HG02885 (cell line): ENCODE results near the gene LHX3.

Experiments
- ATAC-seq: cut with Tn5 transposase; IDR thresholded peaks from one replicate; pipeline ENCODE4 v1.9.1; 2021; ENCODE audit warnings: mild to moderate bottlenecking; ENCODE audit not compliant: unreplicated experiment, poor library complexity

LHX3 gene

DNA sequence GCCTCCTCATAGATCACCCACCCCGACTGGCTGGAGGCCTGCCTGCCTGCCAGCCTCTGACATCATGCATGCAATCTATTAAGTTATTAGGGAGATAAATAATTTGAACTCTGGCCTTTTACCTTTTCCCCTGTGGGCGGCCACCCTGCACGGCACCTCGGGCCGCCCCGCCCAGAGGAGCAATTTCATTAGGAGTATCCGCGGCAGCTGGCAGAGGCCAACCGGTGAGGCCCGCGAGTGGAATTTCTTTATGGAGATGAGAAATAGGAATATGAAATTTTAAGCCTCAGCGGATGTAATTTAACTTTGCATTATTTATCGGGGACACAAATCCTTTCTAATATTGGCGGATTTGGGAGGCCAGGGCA, 22.5 kb downstream of the LHX3 start:
- ATAC-seq: no peak

DNA sequence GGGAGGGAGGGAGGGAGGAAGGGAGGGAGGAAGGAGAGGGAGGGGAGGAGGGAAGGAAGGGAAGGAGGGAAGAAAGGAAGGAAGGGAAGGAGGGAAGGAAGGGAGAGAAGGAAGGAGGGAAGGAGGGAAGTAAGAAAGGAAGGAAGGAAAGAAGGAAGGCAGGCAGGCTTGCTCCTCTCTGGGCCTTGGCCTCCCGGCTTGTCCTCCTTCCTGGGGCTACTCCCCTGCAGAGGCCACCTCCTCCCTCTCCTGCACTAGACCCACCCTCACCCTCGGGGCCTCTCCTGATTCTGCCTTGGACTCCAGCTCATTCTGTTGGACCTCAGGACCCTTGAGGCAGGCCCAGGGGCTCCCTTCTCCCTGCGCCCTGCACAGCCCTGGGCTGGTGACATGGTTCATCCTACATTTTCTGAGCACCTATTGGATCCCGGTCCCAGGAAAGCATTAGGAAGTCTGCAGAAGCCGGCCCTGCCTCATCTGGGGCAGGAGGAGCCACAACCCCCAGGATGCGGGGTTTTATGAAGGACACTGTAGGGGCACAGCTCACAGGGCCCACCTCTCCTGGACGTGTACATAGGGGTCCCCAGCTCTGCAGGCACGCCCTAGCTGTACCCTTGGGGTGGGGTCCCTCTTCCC, 23.0 kb downstream of the LHX3 start:
- ATAC-seq: no peak

DNA sequence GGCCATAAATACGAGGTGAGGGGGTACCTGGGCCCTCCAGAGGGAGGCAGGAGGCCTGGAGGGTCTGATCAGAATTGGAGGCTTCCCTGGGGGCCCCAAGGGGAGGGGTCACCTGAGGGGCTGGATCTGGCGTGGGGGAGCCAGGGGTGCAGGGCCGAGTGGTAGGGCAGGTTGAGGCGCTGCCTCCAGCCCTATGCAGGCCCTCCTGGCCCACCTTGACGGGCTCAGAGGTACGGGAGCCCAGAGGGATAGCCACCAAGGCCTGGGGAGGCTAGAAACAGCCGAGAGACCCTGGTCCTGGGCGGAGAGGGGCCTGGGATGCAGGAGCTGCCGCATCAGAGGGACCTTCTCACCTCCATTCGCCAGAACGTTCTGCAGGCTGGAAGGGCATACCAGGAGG, 24.3 kb downstream of the LHX3 start:
- ATAC-seq: no peak

DNA sequence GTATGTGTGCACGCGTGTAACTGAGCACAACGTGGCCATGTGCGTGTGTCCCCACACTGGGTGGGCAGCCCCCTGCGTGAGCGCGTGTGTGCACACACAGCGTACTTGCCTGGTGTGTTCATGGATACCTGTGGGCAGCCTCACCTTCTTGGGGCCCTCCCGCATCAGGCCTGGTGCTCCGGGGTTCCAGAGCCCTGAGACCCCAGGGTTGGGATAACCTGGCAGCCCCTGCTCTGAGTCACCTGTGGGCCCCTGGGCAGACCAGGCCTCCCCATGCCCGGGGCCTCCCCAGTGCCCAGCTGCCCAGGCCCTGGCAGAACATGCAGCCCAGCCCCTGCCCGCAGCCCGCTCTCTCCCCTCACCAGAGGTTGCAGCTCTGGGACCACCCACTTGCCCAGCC, 25.2 kb downstream of the LHX3 start:
- ATAC-seq: no peak

DNA sequence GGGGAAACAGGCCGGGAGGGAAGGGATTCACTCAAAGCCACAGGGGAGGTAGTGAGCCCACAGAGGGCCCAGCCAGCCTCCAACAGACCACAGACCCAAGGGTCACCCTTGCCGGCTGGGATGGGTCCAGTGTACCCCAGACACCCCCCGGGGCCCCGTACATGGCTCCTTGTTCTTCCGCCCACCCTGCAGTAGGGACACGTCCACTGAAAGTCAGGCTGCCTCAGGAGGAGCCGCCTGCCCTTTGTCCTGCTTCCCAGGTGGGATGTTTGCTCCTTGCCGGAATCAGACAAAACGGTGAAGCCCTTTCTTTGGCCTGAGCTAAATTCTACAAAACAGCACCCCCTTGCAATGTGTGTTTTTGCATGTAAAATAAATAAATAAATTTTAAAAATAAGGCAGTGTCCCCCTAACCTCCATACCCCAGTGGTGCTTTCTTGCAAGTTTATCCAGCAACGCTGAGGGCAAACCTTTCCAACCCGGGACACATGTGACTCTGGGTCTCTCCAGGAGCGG, 25.8 kb downstream of the LHX3 start:
- no peak for ATAC-seq

DNA sequence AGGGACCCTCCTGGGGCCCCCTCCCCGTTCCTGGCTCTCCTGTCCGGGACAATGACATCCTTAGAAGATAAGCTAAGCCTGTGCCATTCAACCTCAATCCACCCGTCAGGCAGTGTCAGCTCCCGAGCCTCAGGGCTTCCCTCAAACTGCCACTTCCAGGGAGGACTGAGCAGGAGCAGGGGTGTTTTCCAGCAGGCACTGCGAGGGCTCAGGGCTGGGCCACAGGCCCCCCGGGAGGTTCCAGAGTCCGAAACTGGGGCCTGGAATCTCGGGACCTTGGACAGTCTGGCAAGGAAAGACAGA, 26.2 kb downstream of the LHX3 start:
- no peak for ATAC-seq

DNA sequence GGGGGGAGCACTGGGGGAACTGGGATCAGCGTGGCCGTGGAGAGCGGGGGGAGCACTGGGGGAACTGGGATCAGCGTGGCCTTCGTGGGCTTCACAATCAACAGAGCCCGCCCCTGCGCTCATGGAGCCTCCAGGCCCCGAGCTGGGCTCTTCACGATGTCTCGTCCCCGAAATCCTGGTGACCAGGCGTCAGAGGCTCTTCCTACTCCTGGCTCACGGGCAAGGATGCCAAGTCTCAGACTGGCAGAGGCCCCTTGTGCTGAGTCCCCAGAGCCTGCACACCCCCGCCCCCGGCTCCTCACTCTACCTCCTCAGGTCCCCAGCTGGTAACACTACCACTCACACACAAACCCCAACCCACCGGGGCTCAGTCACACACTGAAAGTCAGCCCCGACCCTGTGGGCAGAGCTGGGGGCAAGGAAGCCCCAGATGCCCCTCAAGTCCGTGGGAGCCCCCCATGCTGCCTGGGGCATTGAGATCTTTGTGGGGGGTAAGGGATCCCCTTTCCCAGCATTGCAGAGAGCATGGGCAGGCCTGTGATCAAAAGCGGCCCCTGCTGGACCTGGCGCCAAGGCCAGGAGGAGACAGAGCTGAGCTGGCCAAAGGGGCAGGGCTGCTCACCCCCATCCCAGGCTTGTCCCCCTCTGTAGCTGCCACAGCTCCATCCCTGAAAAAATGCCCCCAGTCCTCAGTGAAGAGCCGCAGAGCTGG, 26.7 kb downstream of the LHX3 start:
- no peak for ATAC-seq

DNA sequence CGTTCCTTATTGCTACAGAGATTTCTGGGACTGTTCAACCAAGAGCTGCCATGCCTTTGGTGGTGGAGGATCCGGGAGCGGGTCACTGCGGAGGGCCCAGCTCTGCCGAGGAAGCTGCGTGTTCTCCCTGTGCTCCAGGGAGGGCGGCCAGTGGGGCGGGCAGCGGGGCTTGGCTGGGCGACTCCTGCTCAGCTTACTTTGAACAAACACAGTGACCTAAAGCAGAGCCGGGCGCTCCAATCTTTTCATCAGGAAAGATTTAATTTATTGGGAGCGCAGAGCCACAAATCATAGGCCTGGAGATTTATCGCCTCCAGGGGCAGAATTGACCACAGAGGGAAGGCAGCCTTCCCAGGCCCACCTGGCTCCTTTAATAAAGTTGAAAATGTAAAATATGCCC, 27.7 kb downstream of the LHX3 start:
- ATAC-seq: no peak

DNA sequence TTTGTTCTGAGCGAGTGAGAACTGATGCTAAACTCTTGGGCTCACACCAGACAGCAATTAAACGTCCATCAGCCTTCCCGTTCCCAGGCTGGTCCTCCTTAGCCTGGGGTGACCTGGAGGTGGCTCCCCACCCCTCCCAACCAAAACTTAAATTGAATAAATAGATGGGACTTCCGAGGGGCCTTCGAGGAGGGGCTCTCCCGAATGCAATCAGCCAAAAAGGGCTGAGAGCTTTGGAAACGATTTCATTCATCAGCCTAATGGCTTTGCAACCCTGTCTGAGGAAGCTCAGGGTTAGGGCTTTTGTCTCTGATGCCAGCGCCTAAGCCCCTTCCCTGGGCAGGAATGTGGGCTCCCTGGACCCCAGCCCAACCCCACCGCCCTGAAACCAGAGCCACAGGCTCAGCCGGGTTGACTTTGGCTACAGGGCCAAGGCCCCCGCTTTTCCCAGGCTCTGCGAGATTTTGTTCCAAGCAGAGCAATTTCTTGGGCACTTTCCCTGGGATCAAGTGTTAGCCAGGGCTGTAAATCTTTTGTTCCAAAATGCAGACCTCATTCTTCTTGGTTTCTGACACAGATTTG, 29.2 kb downstream of the LHX3 start:
- ATAC-seq: no peak

DNA sequence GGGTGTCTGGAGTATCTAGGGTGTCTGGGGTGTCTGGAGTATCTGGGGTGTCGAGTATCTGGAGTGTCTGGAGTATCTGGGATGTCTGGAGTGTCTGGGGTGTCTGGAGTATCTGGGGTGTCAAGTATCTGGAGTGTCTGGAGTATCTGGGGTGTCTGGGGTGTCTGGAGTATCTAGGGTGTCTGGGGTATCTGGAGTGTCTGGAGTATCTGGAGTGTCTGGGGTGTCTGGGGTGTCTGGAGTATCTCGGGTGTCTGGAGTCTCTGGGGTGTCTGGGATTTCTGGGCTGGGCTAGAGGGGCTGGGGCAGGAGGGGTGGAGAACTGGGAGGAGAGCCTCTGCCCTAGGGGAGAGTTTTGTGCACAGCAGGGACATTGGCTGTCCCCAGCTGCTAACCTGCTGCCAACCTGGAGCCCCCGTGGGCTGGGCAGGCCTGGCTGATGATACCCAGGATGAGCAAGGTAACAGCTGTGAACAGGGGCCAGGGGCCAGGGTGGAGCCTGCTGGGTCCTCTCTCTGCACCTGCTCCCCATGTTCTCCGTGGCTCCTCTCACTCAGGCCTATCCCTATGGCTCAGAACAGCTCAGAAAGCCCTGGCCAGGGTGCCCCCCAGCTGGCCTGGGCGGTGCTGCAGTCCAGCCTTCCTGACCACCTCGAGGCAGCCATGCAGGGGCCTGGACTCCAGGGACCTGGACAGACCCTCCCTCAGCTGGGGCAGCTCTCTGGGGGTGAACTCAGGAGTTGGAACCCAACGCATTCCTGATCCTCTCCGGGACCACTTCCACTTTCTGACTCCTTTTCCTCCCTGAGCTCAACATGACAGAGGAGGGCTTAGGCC, 29.9 kb downstream of the LHX3 start:
- no peak for ATAC-seq

DNA sequence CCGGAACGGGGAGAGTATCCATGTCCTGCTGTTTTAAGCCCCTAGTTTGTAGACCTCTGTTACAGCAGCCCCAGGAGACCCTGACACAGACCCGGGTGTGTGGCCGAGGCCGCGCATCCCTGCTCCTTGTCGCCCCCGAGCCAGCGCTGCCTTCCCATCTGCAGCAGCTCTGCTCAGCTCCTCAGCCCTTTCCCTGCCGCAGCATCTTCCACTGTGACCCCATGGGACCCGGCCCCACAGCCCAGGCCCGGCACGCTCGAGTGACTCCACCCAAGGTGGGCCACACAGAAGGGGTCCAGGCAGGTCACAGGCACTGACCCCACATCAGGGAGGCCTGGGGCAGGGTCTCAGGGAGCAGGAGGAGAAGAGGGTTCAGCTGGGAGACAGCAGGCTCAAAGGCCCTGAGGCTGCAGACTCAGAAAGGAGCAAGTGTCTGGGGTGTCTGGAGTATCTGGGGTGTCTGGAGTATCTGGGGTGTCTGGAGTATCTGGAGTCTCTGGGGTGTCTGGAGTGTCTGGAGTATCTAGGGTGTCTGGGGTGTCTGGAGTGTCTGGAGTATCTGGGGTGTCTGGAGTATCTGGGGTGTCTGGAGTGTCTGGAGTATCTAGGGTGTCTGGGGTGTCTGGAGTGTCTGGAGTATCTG, 31.2 kb downstream of the LHX3 start:
- no peak for ATAC-seq

DNA sequence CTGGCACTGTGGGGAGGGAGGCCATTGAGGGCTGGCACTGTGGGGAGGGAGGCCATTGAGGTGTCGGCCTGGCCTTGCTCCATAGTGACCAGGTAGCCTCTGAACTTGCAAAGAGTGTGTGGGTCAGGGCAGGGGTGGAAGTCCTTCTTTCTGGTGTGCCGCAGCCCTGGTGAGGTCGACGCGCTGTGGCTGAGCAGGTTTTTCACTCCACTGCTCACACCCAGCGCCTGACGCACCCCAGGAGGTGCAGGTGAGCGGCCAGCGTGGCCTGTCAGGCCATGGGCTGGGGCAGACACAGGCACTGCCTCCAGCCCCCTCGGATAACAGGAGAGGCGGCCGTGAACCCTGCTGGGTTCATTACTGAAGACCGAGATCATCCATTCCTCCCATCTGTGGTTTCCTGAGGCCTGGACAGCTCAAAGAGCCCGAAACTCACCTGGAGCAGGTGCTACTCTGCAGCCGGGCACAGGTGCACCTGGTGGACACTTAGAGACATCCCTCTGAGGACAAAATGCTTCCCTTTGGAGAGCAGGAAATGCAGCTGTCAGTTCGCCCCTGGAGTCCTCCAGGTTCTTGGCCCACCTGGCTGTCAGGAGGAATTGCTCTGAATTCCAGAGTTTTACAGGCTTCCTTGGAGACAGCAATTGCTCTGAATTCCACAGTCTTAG, 32.4 kb downstream of the LHX3 start:
- ATAC-seq: no peak

DNA sequence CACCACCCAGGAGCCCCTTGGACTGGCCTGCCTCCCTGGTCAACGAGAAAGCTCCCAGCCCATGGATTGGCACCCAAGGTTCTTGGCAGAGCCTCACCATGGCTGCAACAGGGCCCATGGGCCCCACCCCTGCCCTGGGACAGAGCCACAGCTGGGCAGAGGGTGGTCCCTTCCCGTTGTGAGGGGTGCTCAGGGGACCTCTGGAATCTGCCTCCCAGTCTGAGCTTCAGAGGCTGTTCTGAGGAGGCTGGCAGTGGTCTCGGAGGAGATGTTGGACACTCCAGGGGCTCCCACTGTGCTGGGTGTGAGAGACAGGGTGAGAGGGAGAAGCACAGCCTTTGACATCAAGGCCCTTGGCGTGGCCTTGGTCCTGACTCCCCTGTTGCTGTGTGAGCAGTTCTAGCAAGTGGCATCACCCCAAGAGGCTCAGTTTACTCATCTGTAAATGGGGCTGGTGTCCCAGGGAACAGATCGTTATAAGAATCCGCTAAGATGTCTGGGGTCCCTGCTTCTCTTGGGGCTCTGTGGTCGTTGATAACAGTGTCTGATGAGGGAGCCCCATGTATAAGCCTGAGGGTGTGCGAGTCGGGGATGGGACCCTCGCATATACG, 33.0 kb downstream of the LHX3 start:
- no peak for ATAC-seq

DNA sequence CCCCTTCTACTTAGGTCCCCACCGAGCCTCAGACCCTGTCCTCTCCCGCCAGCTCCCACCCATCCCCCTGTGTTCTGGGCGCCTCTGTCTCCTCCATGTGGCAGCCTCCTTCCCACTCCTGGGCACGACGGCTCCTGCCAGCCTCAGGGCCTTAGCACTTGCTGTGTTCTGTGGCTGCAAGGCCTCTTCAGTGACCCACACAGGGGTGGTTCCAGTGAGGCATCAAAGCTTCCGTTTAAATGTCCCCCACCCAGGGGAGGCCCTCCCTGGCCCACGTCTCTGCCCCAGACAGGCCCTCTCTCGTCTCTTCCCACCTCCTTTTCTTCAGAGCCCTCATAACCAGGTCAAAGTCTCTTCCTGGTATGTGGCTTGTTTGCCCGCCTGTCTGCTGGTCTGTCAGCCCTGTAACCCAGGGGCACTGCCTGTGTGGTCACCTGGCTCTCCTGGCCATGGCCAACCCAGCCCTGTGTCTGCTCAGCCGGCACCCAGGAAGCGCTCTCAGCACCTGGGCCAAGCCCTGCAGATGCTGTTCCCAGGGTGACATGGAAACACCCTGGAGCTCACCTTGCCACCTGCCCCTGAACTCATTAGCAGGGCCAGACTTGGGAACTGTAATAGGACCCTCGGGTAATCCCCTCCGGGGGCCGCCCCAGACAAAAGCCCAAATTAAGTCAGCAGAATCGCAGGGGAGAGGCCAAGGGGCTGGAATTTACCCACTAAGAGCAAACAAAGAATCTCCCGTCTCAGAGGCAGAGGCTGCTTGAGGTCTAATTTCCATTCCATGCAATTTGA, 33.7 kb downstream of the LHX3 start:
- no peak for ATAC-seq

DNA sequence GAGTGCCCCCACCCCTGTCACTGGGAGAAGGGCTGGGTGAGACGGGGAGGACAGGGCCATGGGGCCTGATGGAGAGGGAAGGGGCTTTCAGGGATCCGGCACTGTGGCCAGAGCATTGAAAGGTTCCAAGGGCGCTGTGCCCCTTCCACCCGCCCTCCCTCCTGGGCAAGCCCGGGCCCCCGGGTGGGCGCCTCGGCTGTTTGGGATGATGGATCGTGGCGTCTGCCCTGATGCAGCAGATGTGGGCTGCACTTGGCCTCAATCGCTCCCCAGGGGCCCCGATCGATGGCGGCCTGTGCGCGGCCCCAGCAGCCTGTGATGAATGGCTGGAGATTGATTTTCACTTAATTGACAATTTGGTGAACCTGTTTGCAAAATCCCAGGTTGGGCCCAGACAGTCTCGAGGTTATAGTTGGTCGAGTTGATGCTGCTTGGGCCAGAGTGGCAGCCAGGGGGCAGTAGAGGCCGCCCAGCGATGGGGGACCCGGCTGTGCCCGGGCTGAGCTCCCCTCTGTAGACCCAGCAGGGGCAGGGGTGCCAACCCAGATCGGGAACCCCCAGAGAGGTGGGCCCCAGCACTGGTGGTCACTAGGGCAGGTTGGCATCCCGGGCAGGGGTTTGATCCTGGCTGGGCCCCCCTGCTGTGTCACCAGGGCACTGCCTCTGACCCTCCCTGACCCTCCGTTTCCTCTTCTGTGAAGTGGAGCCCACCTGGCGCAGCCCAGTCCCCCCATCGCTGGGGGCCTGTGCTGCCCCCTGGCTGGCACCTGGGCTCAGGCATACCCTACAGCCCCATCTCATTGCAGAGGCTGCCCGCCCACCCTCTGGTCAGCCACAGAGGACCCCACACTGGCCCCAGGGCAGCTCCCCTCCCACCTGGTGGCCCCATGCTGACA, 34.7 kb downstream of the LHX3 start:
- ATAC-seq: no peak

DNA sequence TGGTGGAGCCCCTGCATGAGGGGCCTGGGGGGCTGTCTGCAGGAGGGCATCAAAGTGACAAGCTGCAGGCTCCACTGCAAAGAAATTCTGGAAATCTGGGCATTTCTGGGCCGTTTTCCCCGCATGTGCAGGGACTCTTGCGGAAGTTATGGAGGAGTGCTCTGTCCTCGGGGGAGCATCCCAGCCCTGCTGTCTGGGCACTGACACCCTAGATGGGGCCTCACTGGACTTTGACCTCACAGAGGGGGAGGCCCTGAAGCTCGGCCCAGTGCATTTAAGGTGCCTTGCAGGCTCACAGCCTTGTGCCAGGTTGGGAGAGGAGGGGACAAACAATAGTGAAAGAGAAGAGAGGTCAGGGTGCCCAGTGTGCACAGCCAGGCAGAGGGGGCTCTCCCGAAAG, 35.4 kb downstream of the LHX3 start:
- no peak for ATAC-seq

DNA sequence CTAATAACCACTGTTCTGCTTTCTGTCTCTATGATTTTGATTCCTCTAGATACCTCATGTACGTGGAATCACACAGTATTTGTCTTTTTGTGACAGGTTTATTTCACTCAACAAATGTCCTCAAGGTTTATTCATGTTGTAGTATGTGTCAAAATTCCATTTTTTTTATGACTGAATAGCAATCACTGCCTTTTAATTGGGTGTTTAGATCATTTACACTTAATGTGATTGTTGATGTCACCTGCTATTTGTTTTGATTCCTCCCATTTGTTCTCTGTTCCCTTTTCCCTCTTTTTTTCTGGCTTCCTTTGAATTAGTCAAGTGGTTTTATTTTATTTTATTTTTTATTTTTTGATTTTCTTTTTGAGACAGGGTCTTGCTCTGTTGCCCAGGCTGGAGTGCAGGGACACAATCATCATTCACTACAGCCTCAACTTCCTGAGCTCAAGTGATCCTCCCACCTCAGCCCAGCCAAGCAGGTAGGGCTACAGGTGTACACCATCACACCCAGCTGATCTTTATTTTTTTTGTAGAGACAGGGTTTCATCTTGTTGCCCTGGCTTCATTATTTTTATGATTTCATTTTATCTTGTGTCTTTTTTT, 41.6 kb downstream of the LHX3 start:
- no peak for ATAC-seq
